ENCODE measurements around the gene GPD2.

The GPD2 gene

DNA sequence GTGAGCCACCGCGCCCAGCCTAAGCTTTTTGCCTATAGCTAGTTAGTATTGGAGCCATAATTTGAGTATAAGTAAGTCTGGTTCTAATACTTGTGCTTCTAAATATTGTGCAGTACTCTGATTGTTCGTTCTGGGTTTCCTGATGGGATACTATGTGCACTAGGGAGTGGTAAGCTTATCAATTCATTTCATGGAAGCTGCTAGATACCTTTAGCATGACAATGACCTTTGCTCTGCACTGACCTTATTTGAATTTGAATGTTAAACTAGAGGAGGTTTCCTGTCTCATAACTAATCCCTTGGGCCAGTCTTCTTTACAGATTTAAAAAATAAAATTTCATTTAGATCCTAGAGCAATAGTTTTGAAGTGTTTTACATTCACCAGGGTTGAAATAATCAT is 125.1 kb downstream of the GPD2 start (continued):
- TF ChIP-seq, protein P1, sequence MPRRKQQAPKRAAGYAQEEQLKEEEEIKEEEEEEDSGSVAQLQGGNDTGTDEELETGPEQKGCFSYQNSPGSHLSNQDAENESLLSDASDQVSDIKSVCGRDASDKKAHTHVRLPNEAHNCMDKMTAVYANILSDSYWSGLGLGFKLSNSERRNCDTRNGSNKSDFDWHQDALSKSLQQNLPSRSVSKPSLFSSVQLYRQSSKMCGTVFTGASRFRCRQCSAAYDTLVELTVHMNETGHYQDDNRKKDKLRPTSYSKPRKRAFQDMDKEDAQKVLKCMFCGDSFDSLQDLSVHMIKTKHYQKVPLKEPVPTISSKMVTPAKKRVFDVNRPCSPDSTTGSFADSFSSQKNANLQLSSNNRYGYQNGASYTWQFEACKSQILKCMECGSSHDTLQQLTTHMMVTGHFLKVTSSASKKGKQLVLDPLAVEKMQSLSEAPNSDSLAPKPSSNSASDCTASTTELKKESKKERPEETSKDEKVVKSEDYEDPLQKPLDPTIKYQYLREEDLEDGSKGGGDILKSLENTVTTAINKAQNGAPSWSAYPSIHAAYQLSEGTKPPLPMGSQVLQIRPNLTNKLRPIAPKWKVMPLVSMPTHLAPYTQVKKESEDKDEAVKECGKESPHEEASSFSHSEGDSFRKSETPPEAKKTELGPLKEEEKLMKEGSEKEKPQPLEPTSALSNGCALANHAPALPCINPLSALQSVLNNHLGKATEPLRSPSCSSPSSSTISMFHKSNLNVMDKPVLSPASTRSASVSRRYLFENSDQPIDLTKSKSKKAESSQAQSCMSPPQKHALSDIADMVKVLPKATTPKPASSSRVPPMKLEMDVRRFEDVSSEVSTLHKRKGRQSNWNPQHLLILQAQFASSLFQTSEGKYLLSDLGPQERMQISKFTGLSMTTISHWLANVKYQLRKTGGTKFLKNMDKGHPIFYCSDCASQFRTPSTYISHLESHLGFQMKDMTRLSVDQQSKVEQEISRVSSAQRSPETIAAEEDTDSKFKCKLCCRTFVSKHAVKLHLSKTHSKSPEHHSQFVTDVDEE (CRISPR knock-in tag; IDR thresholded peaks at IDR 0.05), result no peak
- no peak for TF ChIP-seq ZNF8 (CRISPR knock-in tag; IDR thresholded peaks at IDR 0.05)
- TF ChIP-seq ISL1 (CRISPR knock-in tag; IDR thresholded peaks at IDR 0.05), result no peak
- TF ChIP-seq PPARA (CRISPR knock-in tag; IDR thresholded peaks at IDR 0.05; ENCODE audit: borderline replicate concordance), result no peak

DNA sequence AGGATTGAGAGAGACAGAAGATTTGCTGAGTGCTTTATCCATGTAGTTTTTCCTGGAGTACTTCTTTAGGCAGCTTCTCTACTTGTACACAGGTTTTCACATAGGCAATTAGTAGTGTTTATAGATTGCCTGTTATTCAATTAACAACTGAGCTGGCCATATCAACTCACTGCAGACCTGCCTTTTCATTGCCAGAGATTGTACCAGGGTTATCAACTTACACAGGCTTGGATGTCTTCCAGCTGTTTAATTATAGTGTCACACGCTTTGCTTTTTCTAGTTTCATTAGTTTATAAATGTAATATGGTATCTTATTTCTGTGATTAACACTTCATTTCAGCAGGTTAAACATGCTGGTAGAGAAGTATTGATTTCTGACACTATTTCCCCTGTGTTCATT is 125.9 kb downstream of the GPD2 start:
- TF ChIP-seq CSDC2 (CRISPR knock-in tag; IDR thresholded peaks at IDR 0.05) (no peak), ARNTL (CRISPR knock-in tag; IDR thresholded peaks at IDR 0.05; ENCODE audit: borderline replicate concordance, low read depth) (no peak), ZNF565 (CRISPR knock-in tag; conservative IDR thresholded peaks at IDR 0.05; ENCODE audit: low read depth) (no peak), TCF4 (CRISPR knock-in tag; IDR thresholded peaks at IDR 0.05; ENCODE audit: borderline replicate concordance) (no peak), RARB (CRISPR knock-in tag; IDR thresholded peaks at IDR 0.05) (no peak), OSR1 (CRISPR knock-in tag; IDR thresholded peaks at IDR 0.05) (no peak), TOX (CRISPR knock-in tag; IDR thresholded peaks at IDR 0.05; ENCODE audit: borderline replicate concordance) (no peak), ZC3H10 (CRISPR knock-in tag; IDR thresholded peaks at IDR 0.05) (no peak), PPARA (CRISPR knock-in tag; IDR thresholded peaks at IDR 0.05; ENCODE audit: borderline replicate concordance) (no peak)
- TF ChIP-seq, protein P2, sequence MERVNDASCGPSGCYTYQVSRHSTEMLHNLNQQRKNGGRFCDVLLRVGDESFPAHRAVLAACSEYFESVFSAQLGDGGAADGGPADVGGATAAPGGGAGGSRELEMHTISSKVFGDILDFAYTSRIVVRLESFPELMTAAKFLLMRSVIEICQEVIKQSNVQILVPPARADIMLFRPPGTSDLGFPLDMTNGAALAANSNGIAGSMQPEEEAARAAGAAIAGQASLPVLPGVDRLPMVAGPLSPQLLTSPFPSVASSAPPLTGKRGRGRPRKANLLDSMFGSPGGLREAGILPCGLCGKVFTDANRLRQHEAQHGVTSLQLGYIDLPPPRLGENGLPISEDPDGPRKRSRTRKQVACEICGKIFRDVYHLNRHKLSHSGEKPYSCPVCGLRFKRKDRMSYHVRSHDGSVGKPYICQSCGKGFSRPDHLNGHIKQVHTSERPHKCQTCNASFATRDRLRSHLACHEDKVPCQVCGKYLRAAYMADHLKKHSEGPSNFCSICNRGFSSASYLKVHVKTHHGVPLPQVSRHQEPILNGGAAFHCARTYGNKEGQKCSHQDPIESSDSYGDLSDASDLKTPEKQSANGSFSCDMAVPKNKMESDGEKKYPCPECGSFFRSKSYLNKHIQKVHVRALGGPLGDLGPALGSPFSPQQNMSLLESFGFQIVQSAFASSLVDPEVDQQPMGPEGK (CRISPR knock-in tag; IDR thresholded peaks at IDR 0.05; ENCODE audit: borderline replicate concordance), result no peak
- TF ChIP-seq, protein P3, sequence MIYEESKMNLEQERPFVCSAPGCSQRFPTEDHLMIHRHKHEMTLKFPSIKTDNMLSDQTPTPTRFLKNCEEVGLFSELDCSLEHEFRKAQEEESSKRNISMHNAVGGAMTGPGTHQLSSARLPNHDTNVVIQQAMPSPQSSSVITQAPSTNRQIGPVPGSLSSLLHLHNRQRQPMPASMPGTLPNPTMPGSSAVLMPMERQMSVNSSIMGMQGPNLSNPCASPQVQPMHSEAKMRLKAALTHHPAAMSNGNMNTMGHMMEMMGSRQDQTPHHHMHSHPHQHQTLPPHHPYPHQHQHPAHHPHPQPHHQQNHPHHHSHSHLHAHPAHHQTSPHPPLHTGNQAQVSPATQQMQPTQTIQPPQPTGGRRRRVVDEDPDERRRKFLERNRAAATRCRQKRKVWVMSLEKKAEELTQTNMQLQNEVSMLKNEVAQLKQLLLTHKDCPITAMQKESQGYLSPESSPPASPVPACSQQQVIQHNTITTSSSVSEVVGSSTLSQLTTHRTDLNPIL (CRISPR knock-in tag; IDR thresholded peaks at IDR 0.05; ENCODE audit: low read depth), result no peak
- ATAC-seq, result no peak

DNA sequence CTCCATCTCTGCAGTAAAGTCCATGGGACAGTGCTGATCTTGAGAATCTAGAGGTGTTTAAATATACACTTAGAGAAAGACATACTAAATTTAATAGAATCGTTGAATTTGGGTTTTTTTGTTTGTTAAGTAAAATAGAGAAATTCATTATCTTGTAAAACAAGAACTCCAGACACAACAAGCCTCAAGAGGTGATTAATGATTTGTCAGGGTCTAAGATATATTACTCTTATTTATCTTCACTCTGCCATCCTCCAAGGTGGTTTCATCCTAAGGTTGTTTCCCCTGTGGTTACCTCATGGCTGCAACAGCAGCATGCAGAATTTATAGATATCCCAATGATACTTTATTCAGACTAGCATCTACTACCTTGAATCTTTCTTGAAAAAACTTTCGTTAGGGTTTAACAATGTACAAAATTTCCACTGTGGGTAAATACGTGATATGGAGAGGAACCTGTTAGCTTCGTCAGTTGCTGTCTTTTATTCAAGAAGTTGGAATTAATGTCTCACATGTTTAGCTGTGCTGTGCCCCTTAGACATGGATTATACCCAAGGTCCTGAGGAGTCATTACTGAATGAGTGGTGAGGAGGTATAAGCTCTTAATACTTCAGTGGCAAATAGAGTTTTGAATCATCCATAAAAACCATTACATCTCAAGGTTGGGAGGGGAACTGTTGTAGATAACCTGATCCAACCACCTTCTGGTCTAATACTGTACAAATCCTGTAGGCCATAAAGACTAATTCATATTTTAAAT is 128.0 kb downstream of the GPD2 start:
- no peak for ATAC-seq
- no peak for TF ChIP-seq PPARA (CRISPR knock-in tag; IDR thresholded peaks at IDR 0.05; ENCODE audit: borderline replicate concordance)
- TF ChIP-seq SNAI2 (CRISPR knock-in tag; IDR thresholded peaks at IDR 0.05), result no peak
- TF ChIP-seq CSDC2 (CRISPR knock-in tag; IDR thresholded peaks at IDR 0.05), result no peak
- TF ChIP-seq, protein P4, sequence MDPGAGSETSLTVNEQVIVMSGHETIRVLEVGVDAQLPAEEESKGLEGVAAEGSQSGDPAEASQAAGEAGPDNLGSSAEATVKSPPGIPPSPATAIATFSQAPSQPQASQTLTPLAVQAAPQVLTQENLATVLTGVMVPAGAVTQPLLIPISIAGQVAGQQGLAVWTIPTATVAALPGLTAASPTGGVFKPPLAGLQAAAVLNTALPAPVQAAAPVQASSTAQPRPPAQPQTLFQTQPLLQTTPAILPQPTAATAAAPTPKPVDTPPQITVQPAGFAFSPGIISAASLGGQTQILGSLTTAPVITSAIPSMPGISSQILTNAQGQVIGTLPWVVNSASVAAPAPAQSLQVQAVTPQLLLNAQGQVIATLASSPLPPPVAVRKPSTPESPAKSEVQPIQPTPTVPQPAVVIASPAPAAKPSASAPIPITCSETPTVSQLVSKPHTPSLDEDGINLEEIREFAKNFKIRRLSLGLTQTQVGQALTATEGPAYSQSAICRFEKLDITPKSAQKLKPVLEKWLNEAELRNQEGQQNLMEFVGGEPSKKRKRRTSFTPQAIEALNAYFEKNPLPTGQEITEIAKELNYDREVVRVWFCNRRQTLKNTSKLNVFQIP (CRISPR knock-in tag; IDR thresholded peaks at IDR 0.05; ENCODE audit: borderline replicate concordance, low read depth), result no peak
- TF ChIP-seq ZNF565 (CRISPR knock-in tag; conservative IDR thresholded peaks at IDR 0.05; ENCODE audit: low read depth), result no peak
- TF ChIP-seq OSR1 (CRISPR knock-in tag; IDR thresholded peaks at IDR 0.05), result no peak
- no peak for TF ChIP-seq BACH2 (CRISPR knock-in tag; IDR thresholded peaks at IDR 0.05; ENCODE audit: borderline replicate concordance)
- TF ChIP-seq RARB (CRISPR knock-in tag; IDR thresholded peaks at IDR 0.05), result no peak
- TF ChIP-seq, protein P3 (CRISPR knock-in tag; IDR thresholded peaks at IDR 0.05; ENCODE audit: low read depth), result no peak
- no peak for TF ChIP-seq ISL1 (CRISPR knock-in tag; IDR thresholded peaks at IDR 0.05)
- TF ChIP-seq ZNF8 (CRISPR knock-in tag; IDR thresholded peaks at IDR 0.05), result no peak
- no peak for TF ChIP-seq ZFP3 (CRISPR knock-in tag; IDR thresholded peaks at IDR 0.05)
- no peak for TF ChIP-seq GLIS3 (CRISPR knock-in tag; IDR thresholded peaks at IDR 0.05)
- TF ChIP-seq ESRRG (CRISPR knock-in tag; IDR thresholded peaks at IDR 0.05), result no peak
- TF ChIP-seq, protein P1 (CRISPR knock-in tag; IDR thresholded peaks at IDR 0.05), result no peak
- TF ChIP-seq ARNTL (CRISPR knock-in tag; IDR thresholded peaks at IDR 0.05; ENCODE audit: borderline replicate concordance, low read depth), result no peak
- no peak for TF ChIP-seq ZC3H10 (CRISPR knock-in tag; IDR thresholded peaks at IDR 0.05)
- no peak for TF ChIP-seq TCF4 (CRISPR knock-in tag; IDR thresholded peaks at IDR 0.05; ENCODE audit: borderline replicate concordance)

Data from SK-N-SH treated with all-trans-retinoic acid at 6 μM for 48 hours (cell line).